GM21786 (cell line): Measurements from ENCODE around the gene BCAS2.

Experiments
- ATAC-seq: cut with Tn5 transposase; IDR thresholded peaks from one replicate; pipeline ENCODE4 v1.9.1; 2021; ENCODE audit not compliant: unreplicated experiment

The BCAS2 gene

GRCh38 chr1:114559356-114559755, 22.1 kb downstream of the BCAS2 start:
- peak; percentile 46 for ATAC-seq

DNA sequence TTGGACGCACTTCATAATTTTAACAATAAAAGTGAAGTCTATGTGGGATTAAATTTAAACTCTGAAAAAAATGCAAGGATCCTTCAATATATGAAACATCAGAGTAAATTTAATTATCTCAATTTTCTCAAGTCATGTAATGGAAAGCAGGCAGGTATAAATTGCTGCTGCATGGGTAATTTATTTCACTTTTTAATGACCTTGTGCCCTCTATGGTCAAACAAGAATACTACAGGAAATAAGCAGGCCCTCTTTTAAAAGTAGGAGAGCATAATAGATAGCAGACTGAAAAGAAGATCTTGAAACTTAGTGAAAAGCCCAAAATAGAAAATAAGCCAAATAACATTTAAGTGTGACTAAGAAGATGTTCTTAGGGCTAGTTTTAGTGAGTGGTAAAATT, 22.9 kb downstream of the BCAS2 start:
- ATAC-seq = peak; percentile 57

DNA sequence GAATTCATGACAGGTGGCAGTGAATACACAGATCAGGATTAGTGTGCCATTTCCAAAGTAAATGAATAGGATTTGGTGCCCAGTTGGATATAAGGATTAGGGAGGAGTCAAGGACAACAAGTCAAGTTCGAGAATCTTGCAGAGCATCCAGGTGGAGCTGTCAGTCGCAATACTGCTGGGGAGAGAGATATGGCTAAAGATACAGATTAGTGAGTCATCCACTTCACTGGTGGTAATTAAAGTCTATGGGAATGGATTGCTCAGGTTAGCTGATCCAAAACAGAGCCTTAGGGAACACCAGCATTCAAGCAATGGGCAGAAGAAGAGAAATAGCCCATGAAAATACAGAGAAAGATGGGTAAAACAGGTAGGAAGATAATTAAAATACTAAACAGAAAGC, 26.8 kb downstream of the BCAS2 start:
- no peak for ATAC-seq

- no peak for ATAC-seq
Measured at GRCh38 chr1:114552106-114552639, 29.2 kb downstream of the BCAS2 start.

DNA sequence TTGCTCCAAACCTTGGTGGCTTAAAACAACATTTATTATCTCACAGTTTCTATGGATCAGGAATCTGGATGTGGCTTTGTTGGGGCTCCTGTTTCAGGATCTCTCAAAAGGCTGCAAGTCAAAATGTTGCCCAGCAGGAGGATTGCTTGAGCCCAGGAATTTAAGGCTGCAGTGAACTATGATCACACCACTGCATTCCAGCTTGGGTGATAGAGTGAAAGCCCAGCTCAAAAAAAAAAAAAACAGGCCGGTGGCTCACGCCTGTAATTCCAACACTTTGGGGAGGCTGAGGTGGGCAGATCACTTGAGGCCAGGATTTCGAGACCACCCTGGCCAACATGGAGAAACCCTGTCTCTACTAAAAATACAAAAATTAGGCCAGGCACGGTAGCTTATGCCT, 30.0 kb downstream of the BCAS2 start:
- ATAC-seq = no peak

DNA sequence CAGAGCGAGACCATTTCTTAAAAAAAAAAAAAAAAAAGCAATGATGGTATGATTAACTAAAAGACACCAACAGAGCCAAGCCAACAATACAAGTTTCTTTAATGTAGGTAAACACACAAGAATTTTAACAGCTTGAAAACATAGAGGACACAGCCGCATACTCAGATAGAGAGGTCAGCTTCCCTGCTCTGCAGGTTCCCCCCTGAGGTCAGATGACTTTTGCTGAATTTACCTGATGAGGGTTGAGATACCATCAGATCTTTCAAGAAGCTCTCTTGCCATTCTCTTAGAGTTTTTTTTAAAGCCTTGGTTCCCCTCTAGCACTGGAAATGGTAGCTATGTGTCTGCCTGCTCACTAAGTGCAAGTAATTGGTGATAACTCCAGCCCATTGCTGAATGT, 31.1 kb downstream of the BCAS2 start:
- ATAC-seq = no peak

GRCh38 chr1:114549137-114549536, 32.3 kb downstream of the BCAS2 start:
- no peak for ATAC-seq

DNA sequence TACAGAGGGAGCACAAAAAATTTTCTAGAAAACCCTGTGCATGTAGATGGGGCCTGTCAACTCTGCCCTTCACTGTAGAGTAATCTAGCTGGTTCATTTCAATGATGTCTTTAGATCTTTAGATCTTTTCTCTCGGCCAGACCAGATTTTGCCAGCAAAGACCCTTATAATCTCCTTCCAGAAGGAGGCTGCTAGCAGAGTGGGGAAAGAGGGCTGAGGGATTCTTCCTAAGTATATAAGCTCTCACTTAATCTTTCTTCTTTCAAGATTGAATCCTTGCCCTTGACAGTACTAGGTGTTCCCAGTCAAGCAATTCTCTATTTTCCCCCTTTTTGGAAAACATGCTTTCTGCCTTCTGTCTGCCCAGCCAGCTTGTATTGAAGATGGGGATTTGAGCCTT, 34.3 kb downstream of the BCAS2 start:
- no peak for ATAC-seq

DNA sequence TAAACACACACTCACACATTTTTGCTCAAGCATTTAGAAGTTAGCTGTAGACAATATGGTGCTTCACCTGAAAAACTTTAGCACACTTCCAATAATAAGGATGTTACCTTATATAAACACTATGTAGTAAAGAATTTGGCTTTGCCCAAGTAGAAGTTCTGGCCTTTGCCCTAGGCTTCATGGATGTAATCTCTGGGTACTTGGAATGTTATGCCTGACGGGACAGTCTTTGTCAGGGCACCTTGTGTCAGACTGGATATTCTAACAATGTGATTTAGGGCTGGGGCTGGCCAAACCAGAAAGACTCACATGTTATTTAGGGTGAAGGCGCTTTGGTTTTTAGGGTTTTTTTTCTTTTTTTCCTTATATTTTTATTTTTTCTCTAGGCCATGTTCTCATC, 35.6 kb downstream of the BCAS2 start:
- ATAC-seq = no peak

DNA sequence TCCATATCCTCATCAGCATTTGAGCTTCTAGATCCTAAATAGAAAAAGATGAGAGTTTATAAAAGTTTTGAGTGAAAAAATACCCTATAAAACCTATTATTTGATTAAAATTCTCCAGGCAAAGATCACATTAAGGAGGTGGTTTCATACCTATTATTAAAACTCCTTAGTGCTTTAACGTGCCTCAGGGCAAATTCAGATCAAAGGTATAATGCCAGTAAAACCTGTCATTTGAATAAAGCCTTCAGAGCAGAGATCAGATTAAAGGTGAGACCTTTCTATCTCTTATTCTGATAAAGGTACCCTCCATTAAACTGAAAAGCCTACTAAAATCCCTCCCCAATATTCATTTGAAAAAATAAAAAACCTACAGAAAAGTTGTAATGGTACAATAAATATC, 36.1 kb downstream of the BCAS2 start:
- ATAC-seq = no peak

GRCh38 chr1:114540821-114541220, 40.6 kb downstream of the BCAS2 start:
- ATAC-seq = no peak

DNA sequence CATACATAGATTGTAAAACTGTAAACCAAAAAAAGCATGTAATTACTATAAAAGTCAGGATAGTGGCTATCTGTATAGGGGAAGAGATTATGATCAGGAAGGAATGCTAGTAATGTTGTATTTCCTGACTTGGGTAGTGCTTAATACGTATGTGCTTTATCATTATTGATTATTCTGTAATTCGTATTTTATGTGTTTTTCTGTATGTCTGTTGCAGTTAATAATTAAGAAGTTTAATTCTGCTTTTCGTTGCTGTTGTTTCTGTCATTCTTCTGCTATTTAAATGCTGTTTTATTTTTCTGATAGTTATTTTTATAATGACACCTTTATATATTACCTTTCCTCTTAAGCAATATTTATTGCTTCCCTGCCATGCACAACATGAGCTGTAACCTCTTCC, 41.1 kb downstream of the BCAS2 start:
- ATAC-seq = no peak

- no peak for ATAC-seq
Measured at GRCh38 chr1:114536043-114536442, 45.4 kb downstream of the BCAS2 start.

DNA sequence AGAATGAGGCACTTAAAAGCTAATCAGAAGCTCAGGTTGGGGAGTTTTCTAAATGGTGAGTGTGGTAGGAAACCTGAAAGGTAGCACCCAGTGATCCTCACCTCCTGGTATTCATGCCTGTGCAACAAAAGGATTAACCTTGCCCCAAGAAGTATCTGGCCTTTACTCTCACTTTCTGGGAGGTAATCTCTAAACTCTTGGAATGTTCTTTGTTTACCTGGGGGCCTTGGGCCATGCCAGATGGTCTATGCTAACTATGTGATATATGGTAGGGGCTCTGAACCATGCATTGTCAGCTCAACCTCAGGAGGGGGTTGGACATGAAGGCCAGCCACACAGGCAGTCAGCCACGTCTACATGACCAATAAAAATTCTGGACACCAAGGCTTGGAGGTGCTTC, 46.0 kb downstream of the BCAS2 start:
- ATAC-seq = no peak

- no peak for ATAC-seq
Measured at GRCh38 chr1:114531094-114531493, 50.3 kb downstream of the BCAS2 start.

DNA sequence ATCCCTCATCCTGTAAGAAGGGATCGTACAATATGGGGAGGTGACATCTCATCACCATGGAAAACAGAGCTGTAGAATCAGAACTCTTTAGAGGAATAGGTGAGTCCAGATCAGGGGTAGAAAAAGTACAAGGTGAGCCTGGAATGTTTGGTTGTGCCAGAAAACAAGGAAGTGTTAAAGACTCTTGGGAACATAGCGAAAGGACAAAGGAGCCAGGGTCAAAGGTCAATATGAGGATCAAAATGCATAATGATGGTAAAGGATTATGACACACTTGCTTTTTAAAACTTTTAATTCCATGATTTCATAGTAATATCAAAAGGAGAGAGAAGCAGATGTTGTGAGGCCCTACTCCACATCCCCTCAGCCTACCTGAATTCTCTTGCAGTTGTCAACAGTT, 51.2 kb downstream of the BCAS2 start:
- ATAC-seq = no peak

GRCh38 chr1:114524944-114525343, 56.5 kb downstream of the BCAS2 start:
- ATAC-seq = no peak

DNA sequence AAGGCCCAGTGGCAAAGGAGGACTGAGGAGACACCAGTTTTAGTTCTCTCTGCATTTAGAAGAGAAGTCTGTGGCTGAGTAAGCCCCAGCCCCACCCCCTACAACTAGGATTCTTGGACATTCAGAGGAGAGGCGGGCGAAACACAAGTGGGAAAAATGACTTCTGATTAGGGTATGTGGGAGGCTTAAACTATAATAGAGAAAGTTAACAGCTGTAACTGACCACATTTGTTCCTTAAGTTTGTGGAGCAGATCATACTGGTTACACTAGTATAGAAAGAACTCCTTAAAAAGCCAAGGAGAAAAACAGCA, 59.2 kb downstream of the BCAS2 start:
- no peak for ATAC-seq

DNA sequence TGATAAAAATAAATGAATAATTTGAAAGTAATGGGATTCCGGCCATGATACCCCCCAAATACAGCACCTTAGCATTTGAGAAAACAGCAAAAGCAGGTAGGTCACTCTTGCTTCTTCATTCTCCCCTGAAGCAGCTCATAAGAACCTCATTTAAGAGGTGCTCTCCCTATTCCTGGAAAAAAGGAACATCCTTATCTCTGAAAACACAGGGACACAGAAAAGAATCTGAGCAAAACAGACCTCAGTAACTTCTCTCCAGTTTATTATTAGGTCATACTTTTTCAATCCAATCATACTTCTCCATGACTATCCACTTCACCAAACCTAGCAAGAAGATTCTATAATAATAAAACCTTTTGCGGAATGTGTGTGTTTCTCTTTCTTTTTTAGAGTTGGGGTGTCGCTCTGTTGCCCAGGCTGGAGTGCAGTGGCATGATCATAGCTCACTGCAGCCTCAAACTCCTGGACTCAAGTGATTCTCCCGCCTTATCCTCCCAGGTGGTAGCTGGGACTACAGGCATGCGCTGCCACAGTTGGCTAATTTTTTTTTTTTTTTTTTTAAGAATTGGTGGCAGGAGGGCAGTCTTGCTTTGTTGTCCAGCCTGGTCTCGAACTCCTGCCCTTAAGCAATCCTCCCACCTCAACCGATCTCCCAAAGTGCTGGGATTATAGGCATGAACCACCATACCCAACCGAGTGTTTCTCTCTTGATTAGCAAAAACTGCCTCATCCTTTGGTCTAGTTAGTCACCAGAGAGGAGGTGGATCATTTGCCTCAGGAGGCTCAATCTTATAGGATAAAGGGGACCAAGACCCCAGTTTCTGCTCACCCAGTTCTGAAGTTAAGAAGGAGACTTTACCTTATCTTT, 59.8 kb downstream of the BCAS2 start:
- ATAC-seq = no peak
